Measurements from ENCODE around the gene ESYT2.

GRCh38 chr7:158760936-158761335 lies 68.4 kb downstream of the ESYT2 start:
- TF ChIP-seq GATA2 (IDR thresholded peaks at IDR 0.05; ENCODE audit: low read depth, low read length): no peak
- TF ChIP-seq GATA3 (IDR thresholded peaks at IDR 0.05; ENCODE audit: low read depth, low read length): no peak

Data from SH-SY5Y (cell line).